ENCODE measurements around the gene PLGRKT. TPM values are rescaled to one million over a fixed set of nuclear protein-coding genes. Genes with fewer than 3 reads are reported as not detected.

Gene PLGRKT
- total and polyA plus RNA-seq, 2 experiments from 2014 or later: 13.1 to 31.5 TPM

DNA sequence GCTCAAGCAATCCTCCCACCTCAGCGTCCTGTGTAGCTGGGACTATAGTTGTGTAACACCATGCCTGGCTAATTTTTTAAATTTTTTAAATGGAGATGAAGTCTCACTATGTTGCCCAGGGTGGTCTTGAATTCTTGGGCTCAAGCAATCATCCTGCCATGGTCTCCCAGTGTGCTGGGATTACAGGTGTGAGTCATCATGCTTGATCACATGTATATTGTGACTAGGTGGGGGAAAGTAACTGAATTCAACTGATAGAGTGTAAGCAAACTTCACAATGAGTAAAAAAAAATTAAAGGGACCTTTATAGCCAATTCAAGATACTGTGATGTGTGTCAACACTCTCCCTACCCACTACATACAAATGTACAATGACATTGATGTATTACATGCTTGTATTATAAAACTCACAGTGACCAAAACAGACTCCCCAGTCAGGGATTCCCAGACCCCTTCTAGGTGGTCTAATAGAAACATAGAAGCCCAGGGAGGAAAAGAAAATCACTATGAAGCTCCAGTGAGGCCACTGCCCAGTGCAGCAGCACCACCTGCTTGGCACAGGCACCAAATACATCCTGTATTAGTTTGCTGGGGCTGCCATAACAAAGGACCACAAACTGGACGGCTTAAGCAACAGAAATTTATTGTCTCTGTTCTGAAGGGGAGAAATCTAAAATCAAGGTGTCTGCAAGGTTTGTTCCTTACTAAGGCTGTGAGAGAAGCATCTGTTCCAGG is 8.8 kb downstream of the PLGRKT start:
- H3K27me3 Mint-ChIP-seq (ENCODE audit: insufficient read depth, low read depth, poor library complexity): no peaks in the 10 kb centered on the region
- peaks cover 29% of the 10 kb centered on the region for H3K36me3 Mint-ChIP-seq (ENCODE audit: low read depth)
- H4K20me1 ChIP-seq (replicated peaks; ENCODE audit: insufficient read depth): no peaks in the 10 kb centered on the region
- no peak overlapping the region for H3K4me3 ChIP-seq
- H2AFZ ChIP-seq: no peak overlapping the region
- no peak overlapping the region for H3K27ac ChIP-seq (ENCODE audit: low read depth)
- ATAC-seq (no peak), DNase-seq (ENCODE audit: low spot score) (no peak)
- H3K4me3 Mint-ChIP-seq: no peak overlapping the region
- no peaks in the 10 kb centered on the region for H3K27me3 ChIP-seq (ENCODE audit: insufficient read depth)
- H3K9me3 Mint-ChIP-seq: peaks cover 22% of the 10 kb centered on the region
- H3K79me2 ChIP-seq (replicated peaks; ENCODE audit: insufficient read depth): no peaks in the 10 kb centered on the region
- no peaks in the 10 kb centered on the region for H3K36me3 ChIP-seq (ENCODE audit: insufficient read depth)
- no peaks in the 10 kb centered on the region for H3K4me1 ChIP-seq (ENCODE audit: insufficient read depth)
- H3K4me2 ChIP-seq: no peak overlapping the region
- no peaks in the 10 kb centered on the region for H3F3A ChIP-seq (replicated peaks; ENCODE audit: low read depth)
- H3K4me1 Mint-ChIP-seq: no peaks in the 10 kb centered on the region
- TF ChIP-seq, protein P1, sequence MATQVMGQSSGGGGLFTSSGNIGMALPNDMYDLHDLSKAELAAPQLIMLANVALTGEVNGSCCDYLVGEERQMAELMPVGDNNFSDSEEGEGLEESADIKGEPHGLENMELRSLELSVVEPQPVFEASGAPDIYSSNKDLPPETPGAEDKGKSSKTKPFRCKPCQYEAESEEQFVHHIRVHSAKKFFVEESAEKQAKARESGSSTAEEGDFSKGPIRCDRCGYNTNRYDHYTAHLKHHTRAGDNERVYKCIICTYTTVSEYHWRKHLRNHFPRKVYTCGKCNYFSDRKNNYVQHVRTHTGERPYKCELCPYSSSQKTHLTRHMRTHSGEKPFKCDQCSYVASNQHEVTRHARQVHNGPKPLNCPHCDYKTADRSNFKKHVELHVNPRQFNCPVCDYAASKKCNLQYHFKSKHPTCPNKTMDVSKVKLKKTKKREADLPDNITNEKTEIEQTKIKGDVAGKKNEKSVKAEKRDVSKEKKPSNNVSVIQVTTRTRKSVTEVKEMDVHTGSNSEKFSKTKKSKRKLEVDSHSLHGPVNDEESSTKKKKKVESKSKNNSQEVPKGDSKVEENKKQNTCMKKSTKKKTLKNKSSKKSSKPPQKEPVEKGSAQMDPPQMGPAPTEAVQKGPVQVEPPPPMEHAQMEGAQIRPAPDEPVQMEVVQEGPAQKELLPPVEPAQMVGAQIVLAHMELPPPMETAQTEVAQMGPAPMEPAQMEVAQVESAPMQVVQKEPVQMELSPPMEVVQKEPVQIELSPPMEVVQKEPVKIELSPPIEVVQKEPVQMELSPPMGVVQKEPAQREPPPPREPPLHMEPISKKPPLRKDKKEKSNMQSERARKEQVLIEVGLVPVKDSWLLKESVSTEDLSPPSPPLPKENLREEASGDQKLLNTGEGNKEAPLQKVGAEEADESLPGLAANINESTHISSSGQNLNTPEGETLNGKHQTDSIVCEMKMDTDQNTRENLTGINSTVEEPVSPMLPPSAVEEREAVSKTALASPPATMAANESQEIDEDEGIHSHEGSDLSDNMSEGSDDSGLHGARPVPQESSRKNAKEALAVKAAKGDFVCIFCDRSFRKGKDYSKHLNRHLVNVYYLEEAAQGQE (IDR thresholded peaks at IDR 0.05; ENCODE audit: unreplicated experiment): no peak
- TF ChIP-seq CTCF (conservative IDR thresholded peaks at IDR 0.05; ENCODE audit: low read depth in 2 of 2) (0 out of 4 replicates have a peak, but pooled peaks of 1 of the 2 experiments have one; percentile 16), POLR2AphosphoS5 (IDR thresholded peaks at IDR 0.05; ENCODE audit: low read depth) (no peak), STAT1 (IDR thresholded peaks at IDR 0.05; ENCODE audit: unreplicated experiment) (no peak)
- H3K9me2 ChIP-seq (ENCODE audit: insufficient read depth): no peaks in the 10 kb centered on the region
- H3K27ac Mint-ChIP-seq: no peak overlapping the region

DNA sequence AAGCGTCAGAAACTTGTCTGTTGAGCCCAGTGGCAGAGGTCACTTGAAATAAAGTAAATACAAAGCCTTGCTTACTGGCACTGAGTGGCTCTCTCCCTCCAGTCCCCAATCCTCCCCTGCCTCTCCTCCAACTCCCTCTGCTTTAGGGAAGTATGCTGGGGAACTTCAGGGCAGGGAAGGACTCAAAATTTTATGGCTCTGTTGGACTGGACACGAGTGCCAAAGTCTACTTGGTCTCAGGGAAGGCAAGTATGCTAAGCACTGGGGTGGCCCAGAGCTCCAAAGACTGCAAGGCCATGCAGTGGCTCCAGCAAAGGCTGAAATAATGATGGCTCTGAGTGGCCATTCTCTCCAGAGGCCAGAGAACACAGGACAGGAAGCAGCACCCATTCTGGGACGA is 9.6 kb downstream of the PLGRKT start:
- Mint-ChIP-seq H3K27me3 (ENCODE audit: insufficient read depth, low read depth, poor library complexity) (no peaks in the 10 kb centered on the region), H3K36me3 (ENCODE audit: low read depth) (peaks cover 22% of the 10 kb centered on the region), H3K27ac (no peak overlapping the region), H3K4me1 (no peaks in the 10 kb centered on the region), H3K9me3 (peaks cover 16% of the 10 kb centered on the region), H3K4me3 (no peak overlapping the region)
- Histone ChIP-seq H3K4me1 (ENCODE audit: insufficient read depth) (no peaks in the 10 kb centered on the region), H3F3A (replicated peaks; ENCODE audit: low read depth) (no peaks in the 10 kb centered on the region), H3K9me2 (ENCODE audit: insufficient read depth) (no peaks in the 10 kb centered on the region), H3K4me3 (no peak overlapping the region), H3K4me2 (no peak overlapping the region), H3K79me2 (replicated peaks; ENCODE audit: insufficient read depth) (no peaks in the 10 kb centered on the region), H3K36me3 (ENCODE audit: insufficient read depth) (no peaks in the 10 kb centered on the region), H4K20me1 (replicated peaks; ENCODE audit: insufficient read depth) (no peaks in the 10 kb centered on the region), H3K27me3 (ENCODE audit: insufficient read depth) (no peaks in the 10 kb centered on the region), H2AFZ (no peak overlapping the region), H3K27ac (ENCODE audit: low read depth) (no peak overlapping the region)
- no peak for ATAC-seq
- TF ChIP-seq, protein P1 (IDR thresholded peaks at IDR 0.05; ENCODE audit: unreplicated experiment): no peak
- TF ChIP-seq JUNB (IDR thresholded peaks at IDR 0.05; ENCODE audit: unreplicated experiment) (no peak), EZH2phosphoT487 (IDR thresholded peaks at IDR 0.05; ENCODE audit: unreplicated experiment) (no peak), CTCF (conservative IDR thresholded peaks at IDR 0.05; ENCODE audit: low read depth in 2 of 2) (no peak), NANOG (IDR thresholded peaks at IDR 0.05; ENCODE audit: borderline replicate concordance) (no peak), CREB1 (CRISPR knock-in tag; IDR thresholded peaks at IDR 0.05; ENCODE audit: low read depth) (no peak), ZNF114 (CRISPR knock-in tag; IDR thresholded peaks at IDR 0.05) (no peak), STAT1 (IDR thresholded peaks at IDR 0.05; ENCODE audit: unreplicated experiment) (no peak)
- no peak for DNase-seq (ENCODE audit: low spot score)
